ENCODE data around the gene VPS13D.

VPS13D gene

GRCh38 chr1:12294076-12294475 lies 64.2 kb downstream of the VPS13D start:
- no peaks in the 10 kb centered on the region for H4K20me1 ChIP-seq (ENCODE audit: insufficient read depth, low read length)
- H3K9me2 ChIP-seq (ENCODE audit: low read depth, low read length): no peaks in the 10 kb centered on the region
- H3K9me3 ChIP-seq (ENCODE audit: low read length): no peaks in the 10 kb centered on the region
- H3K27ac ChIP-seq (ENCODE audit: low read depth, low read length, poor library complexity, severe bottlenecking): no peak overlapping the region
- H3K9ac ChIP-seq (ENCODE audit: low read length): no peak overlapping the region
- H3K27me3 ChIP-seq (ENCODE audit: insufficient read depth, low read length): no peaks in the 10 kb centered on the region
- no peaks in the 10 kb centered on the region for H3F3A ChIP-seq (ENCODE audit: insufficient read depth, low read length)
- H3K36me3 ChIP-seq (ENCODE audit: insufficient read depth, low read length): peaks cover 9% of the 10 kb centered on the region
- no peaks in the 10 kb centered on the region for H3K79me2 ChIP-seq (ENCODE audit: insufficient read depth, low read length)
- H3K4me2 ChIP-seq (ENCODE audit: low read length): no peak overlapping the region
- TF ChIP-seq, protein P1, sequence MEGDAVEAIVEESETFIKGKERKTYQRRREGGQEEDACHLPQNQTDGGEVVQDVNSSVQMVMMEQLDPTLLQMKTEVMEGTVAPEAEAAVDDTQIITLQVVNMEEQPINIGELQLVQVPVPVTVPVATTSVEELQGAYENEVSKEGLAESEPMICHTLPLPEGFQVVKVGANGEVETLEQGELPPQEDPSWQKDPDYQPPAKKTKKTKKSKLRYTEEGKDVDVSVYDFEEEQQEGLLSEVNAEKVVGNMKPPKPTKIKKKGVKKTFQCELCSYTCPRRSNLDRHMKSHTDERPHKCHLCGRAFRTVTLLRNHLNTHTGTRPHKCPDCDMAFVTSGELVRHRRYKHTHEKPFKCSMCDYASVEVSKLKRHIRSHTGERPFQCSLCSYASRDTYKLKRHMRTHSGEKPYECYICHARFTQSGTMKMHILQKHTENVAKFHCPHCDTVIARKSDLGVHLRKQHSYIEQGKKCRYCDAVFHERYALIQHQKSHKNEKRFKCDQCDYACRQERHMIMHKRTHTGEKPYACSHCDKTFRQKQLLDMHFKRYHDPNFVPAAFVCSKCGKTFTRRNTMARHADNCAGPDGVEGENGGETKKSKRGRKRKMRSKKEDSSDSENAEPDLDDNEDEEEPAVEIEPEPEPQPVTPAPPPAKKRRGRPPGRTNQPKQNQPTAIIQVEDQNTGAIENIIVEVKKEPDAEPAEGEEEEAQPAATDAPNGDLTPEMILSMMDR (IDR thresholded peaks at IDR 0.05; ENCODE audit: low read length): no peak
- TF ChIP-seq EZH2 (IDR thresholded peaks at IDR 0.05; ENCODE audit: borderline replicate concordance, low read length): no peak
- H3K4me3 ChIP-seq (ENCODE audit: low read depth, low read length, poor library complexity, severe bottlenecking): no peak overlapping the region
- no peak overlapping the region for H2AFZ ChIP-seq (ENCODE audit: low read length)
- no peaks in the 10 kb centered on the region for H3K4me1 ChIP-seq (ENCODE audit: insufficient read depth, low read length, severe bottlenecking)

DNA sequence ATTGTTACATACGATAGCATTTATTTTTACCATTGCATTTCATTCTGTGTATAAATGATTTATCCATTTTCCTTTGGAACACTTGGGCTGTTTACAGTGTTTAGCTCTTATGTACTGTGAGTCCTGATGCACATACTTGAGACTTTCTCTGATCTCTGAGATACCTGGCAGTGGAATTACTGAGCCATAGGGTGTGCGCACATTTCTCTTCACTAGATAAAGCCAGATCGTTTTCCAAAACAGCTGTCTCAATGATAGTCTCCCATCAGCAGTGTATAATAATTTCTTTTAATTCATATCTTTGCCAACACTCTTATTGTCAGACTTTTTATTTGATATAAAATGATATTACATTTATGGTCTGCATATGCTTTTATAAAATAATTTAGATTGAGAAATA lies 66.2 kb downstream of the VPS13D start:
- Histone ChIP-seq H4K20me1 (ENCODE audit: insufficient read depth, low read length) (no peaks in the 10 kb centered on the region), H3K27ac (ENCODE audit: low read depth, low read length, poor library complexity, severe bottlenecking) (no peak overlapping the region), H3F3A (ENCODE audit: insufficient read depth, low read length) (no peaks in the 10 kb centered on the region), H3K79me2 (ENCODE audit: insufficient read depth, low read length) (no peaks in the 10 kb centered on the region), H3K9ac (ENCODE audit: low read length) (no peak overlapping the region), H3K4me3 (ENCODE audit: low read depth, low read length, poor library complexity, severe bottlenecking) (no peak overlapping the region), H3K4me1 (ENCODE audit: insufficient read depth, low read length, severe bottlenecking) (no peaks in the 10 kb centered on the region), H3K4me2 (ENCODE audit: low read length) (no peak overlapping the region), H3K27me3 (ENCODE audit: insufficient read depth, low read length) (no peaks in the 10 kb centered on the region), H3K9me2 (ENCODE audit: low read depth, low read length) (no peaks in the 10 kb centered on the region), H3K9me3 (ENCODE audit: low read length) (no peaks in the 10 kb centered on the region), H3K36me3 (ENCODE audit: insufficient read depth, low read length) (peaks cover 9% of the 10 kb centered on the region), H2AFZ (ENCODE audit: low read length) (no peak overlapping the region)
- TF ChIP-seq, protein P1 (IDR thresholded peaks at IDR 0.05; ENCODE audit: low read length): no peak
- TF ChIP-seq EZH2 (IDR thresholded peaks at IDR 0.05; ENCODE audit: borderline replicate concordance, low read length): no peak

DNA sequence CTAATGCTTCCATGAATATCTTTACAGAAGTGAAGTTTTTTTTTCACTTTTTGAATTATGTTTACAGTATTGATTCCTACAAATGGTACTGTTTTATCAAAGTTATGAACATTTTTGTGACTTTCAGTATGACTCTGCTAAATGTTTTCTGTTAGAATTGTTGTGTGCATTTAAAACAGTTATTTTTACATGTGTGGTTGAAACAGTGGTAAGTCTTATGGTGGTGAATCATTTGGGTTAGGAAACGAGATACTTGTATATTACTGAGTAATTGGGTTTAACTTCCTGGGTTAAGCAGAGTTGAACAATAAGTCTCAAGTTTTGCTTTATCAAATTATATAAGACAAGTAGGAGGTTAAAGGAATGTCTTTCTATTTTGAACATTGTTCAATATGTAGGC lies 66.8 kb downstream of the VPS13D start:
- H3K4me1 ChIP-seq (ENCODE audit: insufficient read depth, low read length, severe bottlenecking): no peaks in the 10 kb centered on the region
- H3K4me3 ChIP-seq (ENCODE audit: low read depth, low read length, poor library complexity, severe bottlenecking): no peak overlapping the region
- no peak overlapping the region for H2AFZ ChIP-seq (ENCODE audit: low read length)
- H3K36me3 ChIP-seq (ENCODE audit: insufficient read depth, low read length): peaks cover 9% of the 10 kb centered on the region
- H3K9me3 ChIP-seq (ENCODE audit: low read length): no peaks in the 10 kb centered on the region
- H3K27ac ChIP-seq (ENCODE audit: low read depth, low read length, poor library complexity, severe bottlenecking): no peak overlapping the region
- no peaks in the 10 kb centered on the region for H3K27me3 ChIP-seq (ENCODE audit: insufficient read depth, low read length)
- no peaks in the 10 kb centered on the region for H3F3A ChIP-seq (ENCODE audit: insufficient read depth, low read length)
- H4K20me1 ChIP-seq (ENCODE audit: insufficient read depth, low read length): no peaks in the 10 kb centered on the region
- no peaks in the 10 kb centered on the region for H3K79me2 ChIP-seq (ENCODE audit: insufficient read depth, low read length)
- H3K4me2 ChIP-seq (ENCODE audit: low read length): no peak overlapping the region
- H3K9ac ChIP-seq (ENCODE audit: low read length): no peak overlapping the region
- TF ChIP-seq EZH2 (IDR thresholded peaks at IDR 0.05; ENCODE audit: borderline replicate concordance, low read length): no peak
- TF ChIP-seq, protein P1 (IDR thresholded peaks at IDR 0.05; ENCODE audit: low read length): no peak
- H3K9me2 ChIP-seq (ENCODE audit: low read depth, low read length): no peaks in the 10 kb centered on the region
